H1 (cell line): ENCODE measurements around the gene NXPH2. TPM values are rescaled to one million over a fixed set of nuclear protein-coding genes. Genes with fewer than 3 reads are reported as not detected.

Experiments
- CTCF ChIA-PET: fragments of 300-600 bp; sonication (Branson Sonifier 250); formaldehyde crosslinking; loops from one replicate; lab custom pipeline; 2021; ENCODE audit not compliant: partially characterized antibody; lab: Charles Lee
- POLR2A ChIA-PET: fragments of 300-600 bp; sonication (Branson Sonifier 250); formaldehyde crosslinking; loops from one replicate; lab custom pipeline; 2021; ENCODE audit warnings: inconsistent platforms; ENCODE audit not compliant: partially characterized antibody; lab: Charles Lee
- DNase-seq, 2 experiments: peaks; one replicate each; pipeline versions ENCODE4 v3.0.0 to v3.0.0-alpha.2; 2010 to 2022; ENCODE audit warnings: low spot score in 2 of 2, low read depth in 1 of 2, mixed read lengths in 1 of 2
- FAIRE-seq: peaks from 2 replicates; lab custom pipeline; 2011; peaks lifted over from hg19 to GRCh38; lab: Jason Lieb, UNC
- H2AFZ ChIP-seq: 2 replicates; pipeline ENCODE4 v1.8.1; 2012; ENCODE audit warnings: low read length, inconsistent platforms
- H2AK5ac ChIP-seq: 2 replicates; pipeline ENCODE4 v1.6.1; 2013; ENCODE audit warnings: low read depth, low read length
- H2BK120ac ChIP-seq: replicated peaks from 2 replicates; pipeline ENCODE3; 2013; ENCODE audit warnings: low read depth, low read length, inconsistent platforms
- H2BK12ac ChIP-seq: 2 replicates; pipeline ENCODE4 v1.6.1; 2013; ENCODE audit warnings: low read depth, low read length
- H2BK15ac ChIP-seq: 2 replicates; pipeline ENCODE4 v1.6.1; 2013; ENCODE audit warnings: low read length
- H2BK20ac ChIP-seq: 2 replicates; pipeline ENCODE4 v1.6.1; 2013; ENCODE audit warnings: low read length
- H2BK5ac ChIP-seq: 2 replicates; pipeline ENCODE4 v1.6.1; 2013; ENCODE audit warnings: low read depth, low read length
- H3K14ac ChIP-seq: 2 replicates; pipeline ENCODE4 v1.6.1; 2013; ENCODE audit warnings: inconsistent platforms; ENCODE audit not compliant: insufficient read length
- H3K18ac ChIP-seq: 2 replicates; pipeline ENCODE4 v1.6.1; 2013; ENCODE audit warnings: low read length; ENCODE audit errors: extremely low read depth
- H3K23ac ChIP-seq: 2 replicates; pipeline ENCODE4 v1.6.1; 2013; ENCODE audit warnings: inconsistent platforms; ENCODE audit not compliant: insufficient read length
- H3K23me2 ChIP-seq: 2 replicates; pipeline ENCODE4 v1.6.1; 2013; ENCODE audit warnings: low read depth, low read length
- H3K27ac ChIP-seq: 2 replicates; pipeline ENCODE4 v1.6.1; 2011; ENCODE audit warnings: low read depth, low read length, inconsistent platforms
- H3K27me3 ChIP-seq, 4 experiments: replicated peaks in 1 of 4; 1 replicate in 1 of 4; 2 replicates in 3 of 4; pipeline versions ENCODE4 v1.6.1 to v1.8.1; 2011 to 2013; ENCODE audit warnings: low read length in 3 of 4, mild to moderate bottlenecking in 3 of 4, inconsistent platforms in 2 of 4, mixed read lengths in 2 of 4, moderate library complexity in 1 of 4; ENCODE audit not compliant: control insufficient read depth in 3 of 4, insufficient read depth in 3 of 4; ENCODE audit errors: extremely low read depth in 1 of 4
- H3K36me3 ChIP-seq, 4 experiments: 2 replicates each; pipeline versions ENCODE4 v1.6.1 to v1.8.1; 2011 to 2013; ENCODE audit warnings: mild to moderate bottlenecking in 4 of 4, low read length in 3 of 4, moderate library complexity in 2 of 4, control low read depth in 1 of 4, inconsistent platforms in 1 of 4; ENCODE audit not compliant: insufficient read depth in 4 of 4, control insufficient read depth in 2 of 4
- H3K4ac ChIP-seq: replicated peaks from 2 replicates; pipeline ENCODE3; 2013; ENCODE audit warnings: low read length, low read depth, mixed read lengths, inconsistent platforms; ENCODE audit not compliant: insufficient read length
- H3K4me1 ChIP-seq, 4 experiments: replicated peaks in 1 of 4; 1 replicate in 1 of 4; 2 replicates in 3 of 4; pipeline versions ENCODE4 v1.6.1 to v1.8.1; 2011 to 2013; ENCODE audit warnings: low read length in 3 of 4, inconsistent platforms in 2 of 4, mixed read lengths in 1 of 4; ENCODE audit not compliant: insufficient read depth in 4 of 4, control insufficient read depth in 3 of 4
- H3K4me2 ChIP-seq, 2 experiments: 2 replicates each; pipeline versions ENCODE4 v1.6.1 to v1.8.1; 2011 to 2013; ENCODE audit warnings: low read depth in 2 of 2, low read length in 2 of 2, control low read depth in 1 of 2, inconsistent platforms in 1 of 2, mild to moderate bottlenecking in 1 of 2; ENCODE audit not compliant: insufficient read depth in 1 of 2
- H3K4me3 ChIP-seq, 4 experiments: fragments of 200-600, 300-600 bp in 1 of 4; sonication (generic), shearing (Covaris generic), sonication (Bioruptor Twin) in 1 of 4; 2 replicates each; pipeline versions ENCODE4 v1.5.1 to v1.8.1; 2011 to 2016; ENCODE audit warnings: low read length in 4 of 4, low read depth in 3 of 4, control low read depth in 2 of 4, inconsistent platforms in 2 of 4, mild to moderate bottlenecking in 2 of 4, mixed read lengths in 1 of 4, moderate library complexity in 1 of 4; ENCODE audit not compliant: insufficient read depth in 2 of 4; ENCODE audit errors: extremely low read depth in 1 of 4
- H3K56ac ChIP-seq: replicated peaks from 2 replicates; pipeline ENCODE3; 2013; ENCODE audit warnings: low read depth, mild to moderate bottlenecking, mixed read lengths, low read length, inconsistent platforms; ENCODE audit not compliant: insufficient read length
- H3K79me1 ChIP-seq: 2 replicates; pipeline ENCODE4 v1.6.1; 2013; ENCODE audit warnings: low read depth, low read length, control low read depth
- H3K79me2 ChIP-seq, 2 experiments: 2 replicates each; pipeline versions ENCODE4 v1.6.1 to v1.8.1; 2012 to 2013; ENCODE audit warnings: low read length in 2 of 2, mild to moderate bottlenecking in 2 of 2, inconsistent platforms in 1 of 2; ENCODE audit not compliant: insufficient read depth in 2 of 2, control insufficient read depth in 1 of 2
- H3K9ac ChIP-seq, 4 experiments: replicated peaks in 1 of 4; 1 replicate in 1 of 4; 2 replicates in 3 of 4; pipeline versions ENCODE4 v1.6.1 to v1.8.1; 2011 to 2013; ENCODE audit warnings: low read depth in 3 of 4, low read length in 3 of 4, control low read depth in 2 of 4, mild to moderate bottlenecking in 2 of 4, moderate library complexity in 2 of 4, inconsistent platforms in 1 of 4; ENCODE audit errors: extremely low read depth in 1 of 4
- H3K9me3 ChIP-seq, 2 experiments: 2 replicates each; pipeline versions ENCODE4 v1.6.1 to v1.8.1; 2012 to 2013; ENCODE audit warnings: mild to moderate bottlenecking in 2 of 2, moderate library complexity in 2 of 2, control low read depth in 1 of 2, inconsistent platforms in 1 of 2, low read depth in 1 of 2, low read length in 1 of 2, mixed read lengths in 1 of 2; ENCODE audit not compliant: insufficient read depth in 2 of 2
- H4K20me1 ChIP-seq, 2 experiments: replicated peaks in 1 of 2; 2 replicates each; pipeline versions ENCODE3 to v1.8.1; 2011 to 2013; ENCODE audit warnings: inconsistent platforms in 2 of 2, low read length in 2 of 2, mild to moderate bottlenecking in 1 of 2; ENCODE audit not compliant: insufficient read depth in 2 of 2, control insufficient read depth in 1 of 2
- H4K5ac ChIP-seq: 2 replicates; pipeline ENCODE4 v1.6.1; 2013; ENCODE audit warnings: low read length, low read depth, mixed read lengths, inconsistent platforms; ENCODE audit not compliant: insufficient read length
- H4K8ac ChIP-seq: 2 replicates; pipeline ENCODE4 v1.8.0; 2013; ENCODE audit warnings: mild to moderate bottlenecking, moderate library complexity, low read length, inconsistent platforms; ENCODE audit not compliant: insufficient read depth; ENCODE audit errors: extremely low read depth
- H4K91ac ChIP-seq: replicated peaks from 2 replicates; pipeline ENCODE3; 2013; ENCODE audit warnings: low read length, mixed read lengths, inconsistent platforms; ENCODE audit not compliant: insufficient read length
- ATF3 ChIP-seq: IDR thresholded peaks from 2 replicates; pipeline ENCODE4 v1.6.1; 2011; ENCODE audit warnings: low read depth, mild to moderate bottlenecking, low read length; ENCODE audit not compliant: insufficient read depth
- CEBPB ChIP-seq: IDR thresholded peaks from 2 replicates; pipeline ENCODE4 v1.6.1; 2012; ENCODE audit warnings: low read depth, low read length
- MAFK ChIP-seq: IDR thresholded peaks from 2 replicates; pipeline ENCODE4 v1.6.1; 2012; ENCODE audit warnings: low read depth, mild to moderate bottlenecking, improper control_type of control experiment, low read length
- POLR2A ChIP-seq, 2 experiments: IDR thresholded peaks; 1 replicate in 1 of 2; 2 replicates in 1 of 2; pipeline ENCODE4 v1.6.1; 2011; ENCODE audit warnings: low read depth in 2 of 2, low read length in 2 of 2, mild to moderate bottlenecking in 2 of 2; ENCODE audit errors: control extremely low read depth in 1 of 2
- POLR2AphosphoS5 ChIP-seq: IDR thresholded peaks from 2 replicates; pipeline ENCODE4 v1.6.1; 2011; ENCODE audit warnings: low read depth, low read length
- RFX5 ChIP-seq: IDR thresholded peaks from 2 replicates; pipeline ENCODE4 v1.6.1; 2011; ENCODE audit warnings: low read depth, low read length, improper control_type of control experiment, borderline replicate concordance
- TAF7 ChIP-seq: optimal IDR thresholded peaks from 2 replicates; pipeline ENCODE3; 2011; ENCODE audit warnings: low read depth, mild to moderate bottlenecking, inconsistent platforms, low read length, moderate library complexity, borderline replicate concordance
- WGBS, 2 experiments: shearing (Covaris generic) in 1 of 2; methylation state at CpG; one replicate each; pipeline versions ENCODE4 v1.1.6 to v1.1.7; 2013 to 2015; ENCODE audit warnings: low lambda C conversion rate in 2 of 2, mixed read lengths in 2 of 2, inconsistent platforms in 1 of 2, low coverage in 1 of 2, missing lambda C conversion rate in 1 of 2; ENCODE audit not compliant: insufficient replicate concordance in 2 of 2, insufficient coverage in 1 of 2, insufficient read length in 1 of 2; ENCODE audit errors: extremely low coverage in 1 of 2, missing lambda C conversion rate in 1 of 2; 5-methylcytosine and 5-hydroxymethylcytosine counted together
- polyA plus RNA-seq, 7 experiments: library from polyadenylated mRNA; depleted of rRNA in 3 of 7; stranded (reverse) in 5 of 7; unstranded in 2 of 7; fragments of >200 nt in 5 of 7; fragments of 200-250 nt in 2 of 7; gene quantifications; 1 replicate in 5 of 7; 2 replicates in 1 of 7; 4 replicates in 1 of 7; pipeline versions ENCODE4 v1.2.1 to v1.2.3, GENCODE V29; 2011 to 2013; ENCODE audit warnings: missing spikeins in 2 of 7, mixed read lengths in 2 of 7
- total RNA-seq: library from RNA; stranded (reverse); fragmentation: NEBNext Ultra II Directional; extraction: Animal tissue kit (Norgen Biotek cat#: 25700); gene quantifications from 2 replicates; pipeline ENCODE4 v1.2.1, GENCODE V29; 2021

The NXPH2 gene
- total and polyA plus RNA-seq, 2 of the 8 experiments (the other 6 are each of a cell fraction or from before 2014, with no cell fraction given): 1.9 to 6.9 TPM

- Histone ChIP-seq H2AK5ac (no peak overlapping the region), H3K56ac (no peak overlapping the region), H2AFZ (no peak overlapping the region), H4K5ac (no peak overlapping the region), H3K36me3 (no peaks in the 10 kb centered on the region), H3K27ac (no peak overlapping the region), H3K79me1 (no peaks in the 10 kb centered on the region), H3K4me1 (peaks cover 0 to 12% (median 9%) of the 10 kb centered on the region in 4 experiments; a peak in 4 of 7 replicates), H3K9ac (no peak overlapping the region), H3K14ac (no peak overlapping the region), H3K18ac (no peak overlapping the region), H3K27me3 (peaks cover 1 to 21% (median 14%) of the 10 kb centered on the region in 4 experiments; a peak in 6 of 7 replicates), H3K23ac (no peak overlapping the region), H3K9me3 (no peaks in the 10 kb centered on the region), H3K79me2 (peaks cover 0 to 69% of the 10 kb centered on the region in 2 experiments; a peak in 2 of 4 replicates), H2BK120ac (no peak overlapping the region), H4K20me1 (no peaks in the 10 kb centered on the region), H2BK20ac (no peak overlapping the region), H2BK5ac (no peak overlapping the region), H3K4me3 (no peak overlapping the region), H3K4ac (no peak overlapping the region), H2BK12ac (no peak overlapping the region), H4K91ac (no peak overlapping the region), H3K23me2 (peaks cover 11% of the 10 kb centered on the region; the same call in 1 of the 2 replicates), H3K4me2 (no peak overlapping the region), H2BK15ac (no peak overlapping the region), H4K8ac (no peak overlapping the region)
- whole genome bisulfite sequencing, 2 experiments: 80% methylated on average over 4 of the region's 4 CpGs; no CpG with 5 or more reads in 1 of the 2 experiments
- no peak for TF ChIP-seq POLR2AphosphoS5
- TF ChIP-seq MAFK: peak; percentile 57; the same call in 1 of the 2 replicates
- TF ChIP-seq TAF7: no peak
- no peak for TF ChIP-seq POLR2A (IDR thresholded peaks at IDR 0.05; ENCODE audit: control extremely low read depth in 1 of 2, low read depth in 2 of 2, low read length in 2 of 2)
- no peak for TF ChIP-seq ATF3
- no peak for TF ChIP-seq RFX5
- TF ChIP-seq CEBPB: no peak
- FAIRE-seq (no peak), DNase-seq (no peak)
- ChIA-PET CTCF (interaction anchor here (0.6 to 2.5 kb wide), 2 partner anchors 11 to 74 kb away, joined by 3 to 11 read pairs; no protein-coding TSS in a partner anchor), POLR2A (interaction anchor here (1.2 kb wide), 1 partner anchor 26 kb away, joined by 3 read pairs; no protein-coding TSS in a partner anchor)
Measured at GRCh38 chr2:138775736-138776135, 4.5 kb downstream of the NXPH2 start.
